NCI-H2227 treated with DMSO at 0.1 percent for 48 hours (cell line): ENCODE data around the gene CYCS.
"Not testable (repeated sequence)": the region's sequence is repeated elsewhere in the genome, so short reads cannot be mapped to it uniquely, and the experiment has no call there.

Experiments used
- DNase-seq: peaks from one replicate; lab custom pipeline; 2025; lab: John Stamatoyannopoulos, UW

CYCS gene

DNA sequence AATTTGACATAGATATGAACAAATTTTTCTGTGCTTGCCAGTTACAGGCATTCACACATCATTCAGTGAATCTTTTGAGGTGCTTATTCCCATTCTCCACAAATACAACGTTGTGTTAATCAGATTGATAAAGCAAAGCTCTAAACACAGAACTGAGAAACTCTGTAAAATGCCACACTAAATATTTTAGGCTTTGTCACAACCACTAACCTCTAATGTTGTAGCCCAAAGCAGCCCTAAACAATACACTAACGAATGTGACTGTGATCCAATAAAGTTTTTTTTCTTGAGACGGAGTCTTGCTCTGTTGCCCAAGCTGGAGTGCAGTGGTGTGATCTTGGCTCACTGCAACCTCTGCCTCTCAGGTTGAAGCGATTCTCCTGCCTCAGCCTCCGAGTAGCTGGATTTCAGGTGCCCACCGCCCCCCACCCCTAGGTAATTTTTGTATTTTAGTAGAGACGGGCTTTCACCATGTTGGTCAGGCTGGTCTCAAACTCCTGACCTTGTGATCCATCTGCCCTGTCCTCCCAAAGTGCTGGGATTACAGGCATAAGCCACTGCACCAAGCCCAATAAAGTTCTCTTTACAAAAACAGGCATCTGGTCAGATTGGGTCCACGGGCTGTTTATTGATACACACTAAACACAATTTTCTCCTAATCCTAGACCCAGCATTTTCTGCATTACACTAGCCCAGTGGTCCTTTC, 6.9 kb downstream of the CYCS start:
- no peak for DNase-seq

- no peak for DNase-seq
Observed at GRCh38 chr7:25117226-25118047, 7.6 kb downstream of the CYCS start.

GRCh38 chr7:25116621-25117020, 8.4 kb downstream of the CYCS start:
- DNase-seq, result no peak

GRCh38 chr7:25110514-25110913, 14.5 kb downstream of the CYCS start:
- not testable (repeated sequence) for DNase-seq

- DNase-seq, result no peak
Observed at GRCh38 chr7:25109276-25109675, 15.8 kb downstream of the CYCS start.

- no peak for DNase-seq
Observed at GRCh38 chr7:25105911-25106310, 19.1 kb downstream of the CYCS start.

DNA sequence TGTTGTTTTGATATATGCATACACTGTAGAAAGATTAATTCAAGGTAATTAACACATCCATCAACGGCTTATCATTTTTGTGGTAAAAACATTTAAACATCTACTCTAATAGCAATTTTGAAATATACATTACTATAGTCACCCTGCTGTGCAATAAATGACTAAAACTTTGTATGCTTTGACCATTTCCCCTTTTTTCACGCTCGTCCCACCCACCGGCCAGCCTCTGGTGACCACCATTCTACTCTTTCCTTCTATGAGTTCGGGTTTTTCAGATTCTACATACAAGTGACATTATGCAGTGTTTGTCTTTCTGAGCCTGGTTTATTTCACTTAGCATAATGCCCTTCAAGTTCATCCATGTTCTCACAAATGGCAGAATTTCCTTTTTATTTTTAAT, 21.3 kb downstream of the CYCS start:
- no peak for DNase-seq

DNA sequence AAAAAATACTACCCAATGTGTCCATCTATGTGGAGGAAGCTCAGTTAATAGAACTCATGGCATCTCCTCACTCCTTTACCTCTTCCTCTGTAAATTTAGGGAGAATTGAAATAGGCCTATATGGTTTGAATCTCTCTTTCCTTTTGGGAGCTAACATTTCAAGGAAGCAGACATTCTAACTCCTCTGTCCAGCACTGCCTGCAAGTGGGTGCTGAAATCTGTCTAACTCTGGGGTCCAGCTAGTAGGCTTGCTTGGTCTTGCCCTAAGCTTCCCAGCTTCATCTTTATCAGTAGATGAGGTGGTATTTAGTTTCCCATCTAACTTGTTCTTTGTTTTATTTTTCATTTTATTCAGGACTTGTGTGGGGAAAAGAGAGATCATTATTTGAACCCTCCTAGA, 23.2 kb downstream of the CYCS start:
- no peak for DNase-seq

- DNase-seq, result peak; percentile 57
Observed at GRCh38 chr7:25098096-25099046, 26.7 kb downstream of the CYCS start.

DNA sequence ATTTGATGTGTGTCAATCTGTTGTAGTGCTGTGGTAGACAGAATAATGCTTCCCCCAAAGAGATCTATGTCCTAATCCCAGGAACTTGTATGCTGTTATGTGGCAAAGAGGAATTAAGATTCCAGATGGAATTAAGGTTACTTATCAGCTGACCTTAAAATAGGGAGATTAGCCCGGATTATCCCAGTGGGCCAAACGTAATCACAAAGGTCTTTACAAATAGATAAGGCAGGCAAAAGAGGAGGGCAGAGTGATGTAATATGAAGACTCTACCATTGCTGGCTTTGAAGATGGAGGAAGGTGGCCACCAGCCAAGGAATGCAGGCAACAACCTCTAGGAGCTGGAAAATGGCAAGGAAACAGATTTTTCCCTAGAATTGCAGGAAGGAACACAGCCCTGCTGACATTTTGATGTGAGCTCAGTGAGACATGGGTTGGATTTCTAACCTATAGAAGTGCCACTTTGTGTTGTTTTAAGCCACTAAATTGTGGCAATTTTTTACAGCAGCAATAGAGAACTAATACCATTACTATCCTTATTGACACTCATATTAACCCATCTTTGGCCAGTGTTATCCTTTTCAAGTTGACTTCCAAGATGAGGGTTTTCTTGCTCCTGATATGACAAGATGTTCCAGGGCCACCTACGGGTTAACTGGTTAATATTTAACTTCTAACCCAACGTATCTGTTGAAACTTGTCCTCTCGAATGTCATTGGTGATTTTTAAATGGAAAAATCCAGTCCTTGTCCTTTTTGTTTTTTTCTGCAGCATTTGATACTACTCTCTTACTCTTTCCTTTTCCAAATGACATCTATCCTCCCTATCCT, 29.3 kb downstream of the CYCS start:
- DNase-seq, result no peak

DNA sequence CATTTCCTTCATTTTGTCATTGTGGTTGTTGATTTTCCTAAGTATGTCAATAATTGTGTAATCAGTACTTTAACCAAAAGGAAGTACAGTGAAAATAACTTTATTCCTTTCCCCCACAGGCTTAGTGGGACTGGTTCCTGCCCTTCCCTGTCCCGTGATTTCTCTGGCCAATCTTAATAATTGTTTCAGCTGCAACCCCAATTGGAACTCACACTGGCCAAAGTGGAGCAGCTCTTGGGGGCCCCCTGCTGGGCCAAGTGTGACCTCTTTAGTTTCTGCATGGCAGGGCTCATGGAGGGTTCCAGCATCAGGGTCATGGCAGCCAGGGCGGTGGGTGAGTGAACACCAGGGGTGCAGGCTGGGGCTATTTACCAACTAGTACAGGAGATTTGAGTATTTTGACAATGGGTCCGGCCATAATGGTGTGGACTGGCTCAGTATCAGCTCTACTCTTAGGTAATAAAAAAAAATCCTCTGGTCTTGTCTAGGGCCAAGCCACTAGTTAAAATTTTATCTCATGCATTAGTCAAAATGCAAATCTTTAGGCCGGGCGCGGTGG, 31.7 kb downstream of the CYCS start:
- DNase-seq, result peak; percentile 19

DNA sequence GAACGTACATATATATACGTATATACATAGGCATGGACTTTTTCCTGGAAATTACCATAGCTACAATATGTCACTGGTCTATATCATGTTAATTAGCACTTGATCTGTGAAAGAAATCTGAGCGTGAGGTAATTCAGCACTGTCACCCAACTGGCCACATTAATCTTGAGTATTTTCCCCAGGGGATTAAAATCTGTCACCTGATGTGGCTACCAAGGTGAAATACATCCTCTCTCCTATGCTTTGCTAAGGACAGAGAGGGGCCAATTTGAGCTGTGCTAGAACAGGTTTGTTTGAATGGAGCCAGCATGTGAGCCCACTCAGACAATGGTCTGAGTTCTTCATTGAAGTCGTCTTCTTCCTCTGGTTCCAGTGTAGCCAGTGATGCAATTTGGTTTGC, 33.3 kb downstream of the CYCS start:
- DNase-seq, result no peak

GRCh38 chr7:25091176-25091575, 33.9 kb downstream of the CYCS start:
- DNase-seq, result no peak

DNA sequence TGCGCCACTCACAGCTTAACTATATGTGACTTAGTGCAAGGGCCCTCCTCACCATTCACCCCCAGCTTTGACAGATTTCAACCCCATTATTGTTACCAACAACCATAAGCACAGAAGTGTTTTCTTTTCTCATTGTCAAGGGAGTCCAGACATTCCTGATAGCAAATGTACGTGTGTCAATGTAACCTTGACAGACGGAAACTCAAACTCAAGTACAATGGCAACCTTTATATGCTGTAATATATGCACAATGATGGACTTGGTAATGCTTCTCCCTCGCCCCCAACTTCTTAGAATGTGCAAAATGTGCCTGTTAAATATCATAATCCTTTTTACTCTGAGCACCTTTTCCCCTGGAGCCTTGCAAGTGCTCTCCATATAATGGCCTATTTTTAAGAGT, 34.7 kb downstream of the CYCS start:
- DNase-seq, result no peak

GRCh38 chr7:25087855-25088254, 37.2 kb downstream of the CYCS start:
- no peak for DNase-seq

- no peak for DNase-seq
Observed at GRCh38 chr7:25084821-25085220, 40.2 kb downstream of the CYCS start.

DNA sequence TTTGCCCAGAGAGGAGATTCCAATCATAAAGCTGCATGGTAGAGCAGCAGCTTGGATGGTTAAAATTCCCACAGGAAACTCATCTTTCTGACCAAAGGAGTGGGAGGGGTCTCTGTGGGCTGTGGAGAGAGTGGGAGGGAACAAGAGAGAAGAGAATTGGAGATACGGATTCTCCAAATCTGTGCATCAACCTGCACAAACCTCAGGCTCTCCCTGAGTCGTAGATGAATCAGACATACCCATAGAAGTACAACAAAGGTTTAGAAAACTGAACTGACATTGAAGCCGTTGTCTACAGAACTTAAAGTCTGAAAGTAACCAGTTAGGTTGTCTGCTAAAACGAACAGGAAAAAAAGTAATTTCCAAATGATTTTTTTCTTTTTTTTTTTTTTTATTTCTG, 41.9 kb downstream of the CYCS start:
- DNase-seq, result no peak

- DNase-seq, result not testable (repeated sequence)
Observed at GRCh38 chr7:25082041-25082440, 43.0 kb downstream of the CYCS start.

DNA sequence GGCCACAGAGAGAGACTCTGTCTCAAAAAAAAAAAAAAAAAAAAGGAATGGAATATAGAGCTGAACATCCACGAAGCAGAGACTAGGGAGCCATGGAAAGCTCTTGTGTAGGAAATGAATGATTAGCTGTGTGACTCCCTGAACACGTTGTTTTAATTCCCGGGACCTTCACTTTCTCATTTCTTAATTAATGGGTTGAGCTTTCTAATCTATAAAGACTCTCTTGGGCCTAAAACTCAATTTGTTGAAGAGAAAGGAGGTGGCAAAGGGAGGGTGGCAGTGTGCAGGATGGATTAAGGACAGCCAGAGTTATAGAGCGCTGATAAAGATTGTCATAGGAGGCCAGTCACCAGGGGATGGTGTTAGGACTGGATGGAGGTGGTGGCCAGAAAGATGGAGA, 48.0 kb downstream of the CYCS start:
- DNase-seq, result no peak

GRCh38 chr7:25075459-25075858, 49.6 kb downstream of the CYCS start:
- no peak for DNase-seq

- no peak for DNase-seq
Observed at GRCh38 chr7:25073451-25073850, 51.6 kb downstream of the CYCS start.
